ENCODE measurements around the gene RASA2. TPM values are rescaled to one million over a fixed set of nuclear protein-coding genes. Genes with fewer than 3 reads are reported as not detected.

Gene RASA2
- total RNA-seq, 1 donor = 21.7 TPM

DNA sequence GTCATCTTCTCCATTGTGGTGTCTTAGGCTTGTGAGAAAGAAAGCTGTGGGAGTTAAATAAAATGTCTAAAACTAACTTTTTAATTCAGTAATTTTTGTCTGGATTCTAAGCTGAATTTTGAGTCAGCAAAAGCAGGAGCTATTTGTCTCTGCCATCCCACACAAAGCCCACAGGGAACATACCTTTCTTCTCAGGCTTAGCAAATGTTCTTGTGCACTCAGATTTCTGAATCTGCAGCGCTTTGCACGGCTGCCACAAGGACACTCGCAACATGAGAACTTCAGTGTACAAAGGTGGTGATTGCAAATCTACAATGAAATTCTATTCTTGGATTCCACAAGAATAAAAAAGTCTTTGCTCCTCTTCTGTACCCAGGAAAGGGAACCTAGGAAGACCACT, 163.0 kb downstream of the RASA2 start:
- no peaks in the 10 kb centered on the region for H3K4me1 ChIP-seq (ENCODE audit: insufficient read depth, low read length)
- no peaks in the 10 kb centered on the region for H3K79me2 ChIP-seq (ENCODE audit: insufficient read depth, low read length)
- H3K27ac ChIP-seq (ENCODE audit: low read depth, low read length) = no peak overlapping the region
- no peaks in the 10 kb centered on the region for H3K36me3 ChIP-seq (ENCODE audit: insufficient read depth, low read length)
- H4K20me1 ChIP-seq (ENCODE audit: insufficient read depth, low read length) = no peaks in the 10 kb centered on the region
- no peaks in the 10 kb centered on the region for H3K9me3 ChIP-seq (ENCODE audit: low read depth, low read length)
- no peak overlapping the region for H2AFZ ChIP-seq (ENCODE audit: low read length)
- H3K27me3 ChIP-seq (ENCODE audit: insufficient read depth, low read length) = no peaks in the 10 kb centered on the region
- no peak for DNase-seq (ENCODE audit: insufficient read length, low spot score, missing footprints)
- no peak overlapping the region for H3K4me3 ChIP-seq (ENCODE audit: insufficient read depth, low read length)
- no peak overlapping the region for H3K4me2 ChIP-seq (ENCODE audit: insufficient read depth, low read length)
- TF ChIP-seq, protein P1, sequence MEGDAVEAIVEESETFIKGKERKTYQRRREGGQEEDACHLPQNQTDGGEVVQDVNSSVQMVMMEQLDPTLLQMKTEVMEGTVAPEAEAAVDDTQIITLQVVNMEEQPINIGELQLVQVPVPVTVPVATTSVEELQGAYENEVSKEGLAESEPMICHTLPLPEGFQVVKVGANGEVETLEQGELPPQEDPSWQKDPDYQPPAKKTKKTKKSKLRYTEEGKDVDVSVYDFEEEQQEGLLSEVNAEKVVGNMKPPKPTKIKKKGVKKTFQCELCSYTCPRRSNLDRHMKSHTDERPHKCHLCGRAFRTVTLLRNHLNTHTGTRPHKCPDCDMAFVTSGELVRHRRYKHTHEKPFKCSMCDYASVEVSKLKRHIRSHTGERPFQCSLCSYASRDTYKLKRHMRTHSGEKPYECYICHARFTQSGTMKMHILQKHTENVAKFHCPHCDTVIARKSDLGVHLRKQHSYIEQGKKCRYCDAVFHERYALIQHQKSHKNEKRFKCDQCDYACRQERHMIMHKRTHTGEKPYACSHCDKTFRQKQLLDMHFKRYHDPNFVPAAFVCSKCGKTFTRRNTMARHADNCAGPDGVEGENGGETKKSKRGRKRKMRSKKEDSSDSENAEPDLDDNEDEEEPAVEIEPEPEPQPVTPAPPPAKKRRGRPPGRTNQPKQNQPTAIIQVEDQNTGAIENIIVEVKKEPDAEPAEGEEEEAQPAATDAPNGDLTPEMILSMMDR (IDR thresholded peaks at IDR 0.05; ENCODE audit: extremely low read depth, low read depth, low read length) = no peak

DNA sequence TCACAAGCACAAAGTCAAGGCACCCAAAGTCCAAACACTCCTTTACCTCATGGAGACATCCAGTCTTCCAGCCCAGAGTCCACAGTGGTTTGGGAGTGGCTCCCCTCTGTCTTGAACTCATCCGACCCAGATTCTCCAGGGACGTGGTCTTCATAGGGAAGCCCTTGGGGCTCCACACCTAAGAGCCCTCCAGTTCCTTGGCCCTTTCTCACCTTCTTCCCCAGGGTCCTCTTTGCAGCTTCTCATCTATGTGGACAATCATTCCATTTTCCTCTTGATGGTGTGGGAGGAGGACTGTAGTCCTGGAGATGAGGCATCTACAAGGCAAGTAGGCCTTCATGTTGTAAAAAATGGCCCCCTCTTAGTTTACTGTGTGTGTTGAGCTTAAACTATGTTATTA, 164.0 kb downstream of the RASA2 start:
- Histone ChIP-seq H4K20me1 (ENCODE audit: insufficient read depth, low read length) (no peaks in the 10 kb centered on the region), H3K4me1 (ENCODE audit: insufficient read depth, low read length) (no peaks in the 10 kb centered on the region), H3K4me3 (ENCODE audit: insufficient read depth, low read length) (no peak overlapping the region), H3K4me2 (ENCODE audit: insufficient read depth, low read length) (no peak overlapping the region), H3K27me3 (ENCODE audit: insufficient read depth, low read length) (no peaks in the 10 kb centered on the region), H2AFZ (ENCODE audit: low read length) (no peak overlapping the region), H3K79me2 (ENCODE audit: insufficient read depth, low read length) (no peaks in the 10 kb centered on the region), H3K9me3 (ENCODE audit: low read depth, low read length) (no peaks in the 10 kb centered on the region), H3K36me3 (ENCODE audit: insufficient read depth, low read length) (no peaks in the 10 kb centered on the region), H3K27ac (ENCODE audit: low read depth, low read length) (no peak overlapping the region)
- TF ChIP-seq, protein P1 (IDR thresholded peaks at IDR 0.05; ENCODE audit: extremely low read depth, low read depth, low read length) = no peak
- peak; percentile 51 for DNase-seq (ENCODE audit: insufficient read length, low spot score, missing footprints)

DNA sequence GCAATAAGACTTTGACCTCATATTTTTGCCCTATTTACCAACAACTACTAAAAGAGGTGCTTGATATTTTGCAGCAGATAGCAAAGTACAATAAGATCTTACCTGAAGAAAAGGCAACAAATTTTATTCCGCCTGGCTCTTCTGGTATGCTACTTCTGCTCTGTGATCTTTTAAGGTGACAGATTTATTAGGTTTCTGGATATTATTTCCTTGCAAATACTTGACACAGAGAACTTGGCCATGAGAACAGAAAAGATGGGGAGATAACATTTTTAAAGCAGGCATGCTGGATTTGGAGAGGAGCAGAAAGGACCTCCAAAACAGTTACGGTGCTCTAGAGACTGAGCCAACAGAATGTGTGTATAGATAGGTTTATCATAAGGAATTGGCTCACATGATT, 164.6 kb downstream of the RASA2 start:
- Histone ChIP-seq H4K20me1 (ENCODE audit: insufficient read depth, low read length) (no peaks in the 10 kb centered on the region), H3K4me1 (ENCODE audit: insufficient read depth, low read length) (no peaks in the 10 kb centered on the region), H3K27me3 (ENCODE audit: insufficient read depth, low read length) (no peaks in the 10 kb centered on the region), H3K27ac (ENCODE audit: low read depth, low read length) (no peak overlapping the region), H2AFZ (ENCODE audit: low read length) (no peak overlapping the region), H3K9me3 (ENCODE audit: low read depth, low read length) (no peaks in the 10 kb centered on the region), H3K4me2 (ENCODE audit: insufficient read depth, low read length) (no peak overlapping the region), H3K79me2 (ENCODE audit: insufficient read depth, low read length) (no peaks in the 10 kb centered on the region), H3K36me3 (ENCODE audit: insufficient read depth, low read length) (no peaks in the 10 kb centered on the region), H3K4me3 (ENCODE audit: insufficient read depth, low read length) (no peak overlapping the region)
- DNase-seq (ENCODE audit: insufficient read length, low spot score, missing footprints) = no peak
- TF ChIP-seq, protein P1 (IDR thresholded peaks at IDR 0.05; ENCODE audit: extremely low read depth, low read depth, low read length) = no peak

DNA sequence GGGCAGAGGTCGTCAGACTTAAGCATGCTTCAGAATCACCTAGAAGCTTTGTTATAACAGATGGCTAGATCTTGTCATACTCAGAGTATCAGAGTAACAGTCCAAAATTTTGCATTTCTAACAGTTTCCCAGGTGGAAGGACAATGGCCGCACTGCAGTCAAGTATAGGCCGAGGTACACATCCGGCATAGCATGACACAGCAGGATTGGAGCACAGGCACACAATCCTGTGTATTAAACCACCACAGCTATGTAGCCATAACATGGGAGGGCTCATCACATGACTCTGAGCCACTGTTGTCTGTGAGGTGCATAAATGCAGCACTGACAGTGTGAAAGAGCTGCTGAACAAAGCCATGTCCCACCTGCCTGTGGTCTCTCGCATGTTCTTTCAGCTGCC, 165.5 kb downstream of the RASA2 start:
- DNase-seq (ENCODE audit: insufficient read length, low spot score, missing footprints) = no peak
- Histone ChIP-seq H3K4me3 (ENCODE audit: insufficient read depth, low read length) (no peak overlapping the region), H2AFZ (ENCODE audit: low read length) (no peak overlapping the region), H3K27ac (ENCODE audit: low read depth, low read length) (no peak overlapping the region), H3K36me3 (ENCODE audit: insufficient read depth, low read length) (no peaks in the 10 kb centered on the region), H3K4me2 (ENCODE audit: insufficient read depth, low read length) (no peak overlapping the region), H4K20me1 (ENCODE audit: insufficient read depth, low read length) (no peaks in the 10 kb centered on the region), H3K4me1 (ENCODE audit: insufficient read depth, low read length) (peaks cover 6% of the 10 kb centered on the region), H3K79me2 (ENCODE audit: insufficient read depth, low read length) (no peaks in the 10 kb centered on the region), H3K9me3 (ENCODE audit: low read depth, low read length) (no peaks in the 10 kb centered on the region), H3K27me3 (ENCODE audit: insufficient read depth, low read length) (peaks cover under 1% of the 10 kb centered on the region)
- TF ChIP-seq, protein P1 (IDR thresholded peaks at IDR 0.05; ENCODE audit: extremely low read depth, low read depth, low read length) = no peak
